Ascending aorta (tissue), 2 donors: ENCODE data around the gene HDLBP. TPM values are rescaled to one million over a fixed set of nuclear protein-coding genes. Genes with fewer than 3 reads are reported as not detected.
"Not testable (repeated sequence)": the region's sequence is repeated elsewhere in the genome, so short reads cannot be mapped to it uniquely, and the experiment has no call there.

Source experiments
- DNase-seq, 2 donors: peaks; one replicate each; pipeline ENCODE4 v3.0.0-alpha.2; 2019; ENCODE audit warnings: low spot score in 2 of 2
- H3K27ac ChIP-seq, 2 donors: fragments of 200-600 bp; sonication (generic); one replicate each; pipeline ENCODE4 v1.5.1; 2016 to 2017; ENCODE audit warnings: mild to moderate bottlenecking in 1 of 2
- H3K27me3 ChIP-seq: fragments of 200-600 bp; sonication (generic); one replicate; pipeline ENCODE4 v1.5.1; 2017
- H3K36me3 ChIP-seq, 2 donors: fragments of 200-600 bp; sonication (generic); one replicate each; pipeline ENCODE4 v1.5.1; 2016
- H3K4me1 ChIP-seq, 2 donors: fragments of 200-600 bp; sonication (generic); one replicate each; pipeline ENCODE4 v1.5.1; 2016 to 2017; ENCODE audit warnings: mild to moderate bottlenecking in 1 of 2
- H3K4me3 ChIP-seq, 2 donors: fragments of 200-600 bp; sonication (generic); one replicate each; pipeline ENCODE4 v1.5.1; 2016 to 2017; ENCODE audit warnings: mild to moderate bottlenecking in 1 of 2
- H3K9me3 ChIP-seq, 2 donors: fragments of 200-600 bp; sonication (generic); one replicate each; pipeline ENCODE4 v1.5.1; 2016
- intact Hi-C: fragments of 100-400 bp; cut with DNase I; formaldehyde crosslinking; loops from one replicate; pipeline ENCODE4 v1.15.1; 2023
- total RNA-seq: library from RNA; depleted of rRNA; stranded (reverse); fragments of >200 nt; gene quantifications from one replicate; pipeline ENCODE4 v1.1.0, GENCODE V29; 2016
- TF ChIP-seq, protein P1 (sequence below), 3 experiments: fragments of 200-600 bp in 2 of 3; fragments of 450-650 bp in 1 of 3; sonication (generic) in 2 of 3; IDR thresholded peaks; one replicate each; pipeline ENCODE4 v1.5.1; 2016 to 2019; ENCODE audit warnings: antibody characterized with exemption in 3 of 3, mild to moderate bottlenecking in 1 of 3, moderate library complexity in 1 of 3

The HDLBP gene
- total RNA-seq, 1 donor from 2014 or later, result 308 TPM

GRCh38 chr2:241199286-241199685 lies 116.2 kb downstream of the HDLBP start:
- TF ChIP-seq, protein P1, sequence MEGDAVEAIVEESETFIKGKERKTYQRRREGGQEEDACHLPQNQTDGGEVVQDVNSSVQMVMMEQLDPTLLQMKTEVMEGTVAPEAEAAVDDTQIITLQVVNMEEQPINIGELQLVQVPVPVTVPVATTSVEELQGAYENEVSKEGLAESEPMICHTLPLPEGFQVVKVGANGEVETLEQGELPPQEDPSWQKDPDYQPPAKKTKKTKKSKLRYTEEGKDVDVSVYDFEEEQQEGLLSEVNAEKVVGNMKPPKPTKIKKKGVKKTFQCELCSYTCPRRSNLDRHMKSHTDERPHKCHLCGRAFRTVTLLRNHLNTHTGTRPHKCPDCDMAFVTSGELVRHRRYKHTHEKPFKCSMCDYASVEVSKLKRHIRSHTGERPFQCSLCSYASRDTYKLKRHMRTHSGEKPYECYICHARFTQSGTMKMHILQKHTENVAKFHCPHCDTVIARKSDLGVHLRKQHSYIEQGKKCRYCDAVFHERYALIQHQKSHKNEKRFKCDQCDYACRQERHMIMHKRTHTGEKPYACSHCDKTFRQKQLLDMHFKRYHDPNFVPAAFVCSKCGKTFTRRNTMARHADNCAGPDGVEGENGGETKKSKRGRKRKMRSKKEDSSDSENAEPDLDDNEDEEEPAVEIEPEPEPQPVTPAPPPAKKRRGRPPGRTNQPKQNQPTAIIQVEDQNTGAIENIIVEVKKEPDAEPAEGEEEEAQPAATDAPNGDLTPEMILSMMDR (IDR thresholded peaks at IDR 0.05), result no peak
- no peak overlapping the region for H3K27ac ChIP-seq
- no peaks in the 10 kb centered on the region for H3K9me3 ChIP-seq
- intact Hi-C loops, result no loop called here
- no peak overlapping the region for H3K4me3 ChIP-seq
- DNase-seq, result no peak
- H3K4me1 ChIP-seq, result no peaks in the 10 kb centered on the region
- H3K27me3 ChIP-seq, result no peaks in the 10 kb centered on the region
- H3K36me3 ChIP-seq, result no peaks in the 10 kb centered on the region

- intact Hi-C loops, result no loop called here
- Histone ChIP-seq H3K9me3 (no peaks in the 10 kb centered on the region), H3K4me1 (no peaks in the 10 kb centered on the region), H3K4me3 (no peak overlapping the region), H3K36me3 (no peaks in the 10 kb centered on the region), H3K27ac (no peak overlapping the region), H3K27me3 (no peaks in the 10 kb centered on the region)
- no peak for DNase-seq
- TF ChIP-seq, protein P1 (IDR thresholded peaks at IDR 0.05), result no peak
Observed at GRCh38 chr2:241198381-241199279, 116.8 kb downstream of the HDLBP start.

DNA sequence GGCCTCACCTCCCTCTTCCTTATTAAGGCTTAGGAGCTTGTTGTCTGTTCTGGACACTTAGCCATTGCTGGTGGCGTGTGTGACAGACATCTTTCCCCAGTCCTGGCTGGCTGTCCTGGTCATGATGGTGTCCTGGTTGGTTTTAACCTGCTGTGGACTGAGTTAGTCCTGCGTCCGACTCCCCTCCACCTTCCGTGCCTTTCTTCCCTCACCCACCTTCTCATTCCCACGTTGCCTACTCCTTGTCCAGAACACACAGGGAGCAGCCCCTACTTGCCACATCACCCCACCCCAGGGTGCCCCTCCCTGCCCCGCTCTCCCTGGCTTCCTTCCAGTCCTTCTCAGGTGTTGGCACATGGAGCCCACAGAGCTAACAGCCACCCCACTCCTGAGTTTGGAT lies 117.5 kb downstream of the HDLBP start:
- no peaks in the 10 kb centered on the region for H3K27me3 ChIP-seq
- TF ChIP-seq, protein P1 (IDR thresholded peaks at IDR 0.05), result no peak
- no peak overlapping the region for H3K27ac ChIP-seq
- intact Hi-C loops, result no loop called here
- H3K36me3 ChIP-seq, result no peaks in the 10 kb centered on the region
- H3K4me1 ChIP-seq, result no peaks in the 10 kb centered on the region
- H3K4me3 ChIP-seq, result no peak overlapping the region
- no peaks in the 10 kb centered on the region for H3K9me3 ChIP-seq
- no peak for DNase-seq

GRCh38 chr2:241197246-241197645 lies 118.2 kb downstream of the HDLBP start:
- intact Hi-C loops, H3K4me3 ChIP-seq, H3K27ac ChIP-seq, DNase-seq, H3K27me3 ChIP-seq, H3K9me3 ChIP-seq, H3K36me3 ChIP-seq, H3K4me1 ChIP-seq: not testable (repeated sequence)

DNA sequence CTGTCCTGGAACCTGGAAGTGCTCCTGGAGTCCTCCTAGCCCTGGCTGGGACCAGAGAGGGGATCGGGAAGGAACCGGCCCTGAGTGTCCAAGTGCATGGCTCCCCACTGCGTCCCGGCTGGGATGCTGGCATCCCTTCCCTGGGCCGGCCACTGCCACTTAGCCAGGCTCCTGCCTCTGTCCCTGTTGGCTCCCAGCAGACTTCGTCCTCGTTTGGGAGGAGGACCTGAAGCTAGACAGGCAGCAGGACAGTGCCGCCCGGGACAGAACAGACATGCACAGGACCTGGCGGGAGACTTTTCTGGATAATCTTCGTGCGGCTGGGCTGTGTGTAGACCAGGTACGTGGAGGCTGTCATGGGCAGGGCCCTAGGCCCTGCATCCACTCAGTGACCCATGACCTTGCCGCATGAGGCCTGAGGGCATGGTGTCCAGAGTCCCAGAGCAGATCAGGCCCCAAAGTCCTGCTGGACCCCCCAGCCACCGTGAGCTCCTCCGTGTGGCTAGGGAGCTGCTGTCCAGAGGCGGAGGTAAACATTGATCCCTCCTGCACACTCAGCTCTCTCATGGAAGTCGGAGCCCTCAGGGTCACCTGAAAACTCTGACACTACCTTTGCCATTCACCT lies 119.9 kb downstream of the HDLBP start:
- TF ChIP-seq, protein P1 (IDR thresholded peaks at IDR 0.05), result no peak
- intact Hi-C loops, result no loop called here
- no peaks in the 10 kb centered on the region for H3K4me1 ChIP-seq
- no peak for DNase-seq
- H3K4me3 ChIP-seq, result no peak overlapping the region
- no peak overlapping the region for H3K27ac ChIP-seq
- H3K27me3 ChIP-seq, result no peaks in the 10 kb centered on the region
- H3K9me3 ChIP-seq, result no peaks in the 10 kb centered on the region
- H3K36me3 ChIP-seq, result no peaks in the 10 kb centered on the region

DNA sequence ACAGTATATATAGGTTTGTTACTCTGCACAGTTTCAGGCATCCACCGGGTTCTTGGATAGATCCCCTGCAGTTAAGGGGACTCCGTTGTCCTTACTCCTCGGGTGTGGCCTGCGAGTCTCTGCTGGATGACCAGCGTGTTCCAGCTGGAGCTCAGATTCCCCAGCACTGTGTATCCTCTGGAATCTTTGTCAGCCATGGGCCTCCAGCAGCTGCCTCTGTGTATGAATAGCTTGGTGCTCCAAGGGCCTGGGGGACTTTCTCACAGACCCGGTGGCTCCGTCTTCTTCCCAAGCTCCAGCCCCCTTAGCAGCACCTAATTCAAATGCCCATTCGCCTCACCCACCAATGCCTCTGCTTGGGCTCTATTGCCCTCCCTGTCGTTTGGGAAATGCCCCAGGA lies 120.7 kb downstream of the HDLBP start:
- intact Hi-C loops, result no loop called here
- Histone ChIP-seq H3K36me3 (no peaks in the 10 kb centered on the region), H3K4me3 (no peak overlapping the region), H3K4me1 (no peaks in the 10 kb centered on the region), H3K9me3 (no peaks in the 10 kb centered on the region), H3K27me3 (no peaks in the 10 kb centered on the region), H3K27ac (no peak overlapping the region)
- TF ChIP-seq, protein P1 (IDR thresholded peaks at IDR 0.05), result no peak
- DNase-seq, result no peak
